Measurements from ENCODE around the gene TUBB1.

DNA sequence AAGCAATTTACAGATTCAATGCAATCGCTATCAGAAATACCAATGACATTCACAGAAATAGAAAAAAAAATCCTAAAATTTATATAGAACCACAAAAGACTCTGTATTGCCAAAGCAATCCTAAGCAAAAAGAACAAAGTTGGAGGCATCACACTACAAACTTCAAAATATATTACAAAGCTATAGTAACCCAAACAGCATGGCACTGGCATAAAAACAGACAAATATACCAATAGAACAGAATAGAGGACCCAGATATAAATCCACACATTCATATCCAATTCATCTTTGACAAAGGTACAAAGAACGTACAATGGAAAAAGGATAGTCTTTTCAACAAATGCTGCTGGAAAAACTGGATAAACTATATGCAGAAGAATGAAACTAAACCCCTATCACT is 49.8 kb upstream of the TUBB1 start:
- TF ChIP-seq POLR2A (IDR thresholded peaks at IDR 0.05; ENCODE audit: insufficient read depth in 1 of 2, low read depth in 2 of 2, low read length in 2 of 2) (no peak), ZNF12 (CRISPR knock-in tag; IDR thresholded peaks at IDR 0.05) (no peak), ISL2 (CRISPR knock-in tag; IDR thresholded peaks at IDR 0.05) (no peak), SP4 (CRISPR knock-in tag; IDR thresholded peaks at IDR 0.05) (no peak), BRCA1 (CRISPR knock-in tag; IDR thresholded peaks at IDR 0.05) (no peak), TCF12 (IDR thresholded peaks at IDR 0.05) (no peak), TCF12 (CRISPR knock-in tag; IDR thresholded peaks at IDR 0.05) (no peak)
- TF ChIP-seq, protein P1, sequence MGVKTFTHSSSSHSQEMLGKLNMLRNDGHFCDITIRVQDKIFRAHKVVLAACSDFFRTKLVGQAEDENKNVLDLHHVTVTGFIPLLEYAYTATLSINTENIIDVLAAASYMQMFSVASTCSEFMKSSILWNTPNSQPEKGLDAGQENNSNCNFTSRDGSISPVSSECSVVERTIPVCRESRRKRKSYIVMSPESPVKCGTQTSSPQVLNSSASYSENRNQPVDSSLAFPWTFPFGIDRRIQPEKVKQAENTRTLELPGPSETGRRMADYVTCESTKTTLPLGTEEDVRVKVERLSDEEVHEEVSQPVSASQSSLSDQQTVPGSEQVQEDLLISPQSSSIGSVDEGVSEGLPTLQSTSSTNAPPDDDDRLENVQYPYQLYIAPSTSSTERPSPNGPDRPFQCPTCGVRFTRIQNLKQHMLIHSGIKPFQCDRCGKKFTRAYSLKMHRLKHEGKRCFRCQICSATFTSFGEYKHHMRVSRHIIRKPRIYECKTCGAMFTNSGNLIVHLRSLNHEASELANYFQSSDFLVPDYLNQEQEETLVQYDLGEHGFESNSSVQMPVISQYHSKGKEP (CRISPR knock-in tag; IDR thresholded peaks at IDR 0.05), result no peak
- TF ChIP-seq, protein P2, sequence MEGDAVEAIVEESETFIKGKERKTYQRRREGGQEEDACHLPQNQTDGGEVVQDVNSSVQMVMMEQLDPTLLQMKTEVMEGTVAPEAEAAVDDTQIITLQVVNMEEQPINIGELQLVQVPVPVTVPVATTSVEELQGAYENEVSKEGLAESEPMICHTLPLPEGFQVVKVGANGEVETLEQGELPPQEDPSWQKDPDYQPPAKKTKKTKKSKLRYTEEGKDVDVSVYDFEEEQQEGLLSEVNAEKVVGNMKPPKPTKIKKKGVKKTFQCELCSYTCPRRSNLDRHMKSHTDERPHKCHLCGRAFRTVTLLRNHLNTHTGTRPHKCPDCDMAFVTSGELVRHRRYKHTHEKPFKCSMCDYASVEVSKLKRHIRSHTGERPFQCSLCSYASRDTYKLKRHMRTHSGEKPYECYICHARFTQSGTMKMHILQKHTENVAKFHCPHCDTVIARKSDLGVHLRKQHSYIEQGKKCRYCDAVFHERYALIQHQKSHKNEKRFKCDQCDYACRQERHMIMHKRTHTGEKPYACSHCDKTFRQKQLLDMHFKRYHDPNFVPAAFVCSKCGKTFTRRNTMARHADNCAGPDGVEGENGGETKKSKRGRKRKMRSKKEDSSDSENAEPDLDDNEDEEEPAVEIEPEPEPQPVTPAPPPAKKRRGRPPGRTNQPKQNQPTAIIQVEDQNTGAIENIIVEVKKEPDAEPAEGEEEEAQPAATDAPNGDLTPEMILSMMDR (CRISPR knock-in tag; IDR thresholded peaks at IDR 0.05), result no peak
- TF ChIP-seq, protein P3, sequence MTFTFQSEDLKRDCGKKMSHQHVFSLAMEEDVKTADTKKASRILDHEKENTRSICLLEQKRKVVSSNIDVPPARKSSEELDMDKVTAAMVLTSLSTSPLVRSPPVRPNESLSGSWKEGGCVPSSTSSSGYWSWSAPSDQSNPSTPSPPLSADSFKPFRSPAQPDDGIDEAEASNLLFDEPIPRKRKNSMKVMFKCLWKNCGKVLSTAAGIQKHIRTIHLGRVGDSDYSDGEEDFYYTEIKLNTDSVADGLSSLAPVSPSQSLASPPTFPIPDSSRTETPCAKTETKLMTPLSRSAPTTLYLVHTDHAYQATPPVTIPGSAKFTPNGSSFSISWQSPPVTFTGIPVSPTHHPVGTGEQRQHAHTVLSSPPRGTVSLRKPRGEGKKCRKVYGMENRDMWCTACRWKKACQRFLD (CRISPR knock-in tag; IDR thresholded peaks at IDR 0.05; ENCODE audit: borderline replicate concordance), result no peak
